HepG2 (cell line): Measurements from ENCODE around the gene TEX35.

Experiments used
- ARID5B ChIP-seq: IDR thresholded peaks from 2 replicates; pipeline ENCODE4 v1.4.0; 2020; ENCODE audit warnings: mild to moderate bottlenecking, missing genetic modification reagents
- ATF2 ChIP-seq: sonication (generic); formaldehyde crosslinking; IDR thresholded peaks from 2 replicates; pipeline ENCODE4 v1.4.0; 2020; ENCODE audit warnings: missing genetic modification reagents
- HDAC1 ChIP-seq: sonication (generic); formaldehyde crosslinking; IDR thresholded peaks from 2 replicates; pipeline ENCODE4 v1.5.1; 2020; ENCODE audit warnings: mild to moderate bottlenecking, missing genetic modification reagents
- IKZF1 ChIP-seq: fragments of 450-650 bp; IDR thresholded peaks from 2 replicates; pipeline ENCODE4 v1.7.1; 2016
- MAFK ChIP-seq, 2 experiments: IDR thresholded peaks in 1 of 2; conservative IDR thresholded peaks in 1 of 2; 2 replicates each; pipeline ENCODE4 v1.6.1; 2011; ENCODE audit warnings: improper control_type of control experiment in 2 of 2, low read length in 2 of 2
- MIER2 ChIP-seq: IDR thresholded peaks from 2 replicates; pipeline ENCODE4 v1.6.1; 2016; ENCODE audit warnings: missing biosample characterization, missing genetic modification reagents
- RFX3 ChIP-seq: IDR thresholded peaks from 2 replicates; pipeline ENCODE4 v1.6.1; 2016; ENCODE audit warnings: missing biosample characterization, missing genetic modification reagents
- SMC3 ChIP-seq: IDR thresholded peaks from 2 replicates; pipeline ENCODE4 v1.6.1; 2011; ENCODE audit warnings: low read length, improper control_type of control experiment
- TAF15 ChIP-seq: fragments of 200-400 bp; formaldehyde crosslinking; IDR thresholded peaks from one replicate; pipeline ENCODE4 v1.6.1; 2018; ENCODE audit warnings: mild to moderate bottlenecking, low read depth, low read length; ENCODE audit not compliant: poor library complexity, severe bottlenecking
- TCF7 ChIP-seq: sonication (generic); IDR thresholded peaks from 2 replicates; pipeline ENCODE4 v1.6.1; 2016; ENCODE audit warnings: antibody characterized with exemption, low read depth
- ZNF12 ChIP-seq: sonication (generic); formaldehyde crosslinking; IDR thresholded peaks from 2 replicates; pipeline ENCODE4 v1.5.0; 2020; ENCODE audit warnings: missing genetic modification reagents
- ZNF549 ChIP-seq: sonication (generic); formaldehyde crosslinking; IDR thresholded peaks from 2 replicates; pipeline ENCODE4 v1.5.0; 2020; ENCODE audit warnings: missing genetic modification reagents
- ZNF646 ChIP-seq: sonication (generic); formaldehyde crosslinking; IDR thresholded peaks from 2 replicates; pipeline ENCODE4 v1.9.0; 2021; ENCODE audit warnings: mild to moderate bottlenecking, missing genetic modification reagents

GRCh38 chr1:178490136-178490535, 22.8 kb upstream of the TEX35 start:
- no peak for TF ChIP-seq TCF7
- no peak for TF ChIP-seq ZNF646 (CRISPR knock-in tag)
- no peak for TF ChIP-seq ZNF549 (CRISPR knock-in tag)
- TF ChIP-seq SMC3 = no peak
- TF ChIP-seq TAF15 = no peak
- TF ChIP-seq IKZF1 = no peak
- TF ChIP-seq ATF2 (CRISPR knock-in tag) = no peak
- TF ChIP-seq RFX3 (CRISPR knock-in tag) = no peak
- TF ChIP-seq MAFK (conservative IDR thresholded peaks at IDR 0.05 in 1 of 2, IDR thresholded peaks at IDR 0.05 in 1 of 2; ENCODE audit: low read length in 2 of 2) = no peak
- no peak for TF ChIP-seq HDAC1 (CRISPR knock-in tag)
- no peak for TF ChIP-seq ARID5B
- TF ChIP-seq ZNF12 (CRISPR knock-in tag) = no peak
- no peak for TF ChIP-seq MIER2 (CRISPR knock-in tag)
